ENCODE results near the gene TLL2.
A peak's percentile ranks its signal among the peaks of the same experiment; 100 is the strongest.

The TLL2 gene

DNA sequence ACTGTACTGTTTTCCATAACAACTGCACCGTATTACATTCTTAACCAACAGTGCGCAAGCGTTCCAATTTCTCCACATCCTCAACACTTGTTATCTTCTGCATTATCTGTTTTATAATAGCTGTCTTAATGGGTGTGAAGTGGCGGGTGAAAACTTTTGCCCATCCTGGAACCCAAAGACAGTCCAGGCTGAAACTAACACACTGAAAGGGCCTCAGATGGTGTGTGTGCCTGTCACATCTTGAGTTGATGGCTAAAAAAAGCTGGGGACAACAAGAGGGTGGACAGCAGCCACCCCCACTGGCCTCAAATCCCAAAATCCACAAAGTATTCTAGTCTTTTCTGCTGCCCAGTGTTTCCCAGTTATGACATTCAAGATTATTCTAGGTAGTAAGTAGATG, 174.3 kb downstream of the TLL2 start:
- no peak for DNase-seq (ENCODE audit: low spot score)
- TF ChIP-seq, protein P1, sequence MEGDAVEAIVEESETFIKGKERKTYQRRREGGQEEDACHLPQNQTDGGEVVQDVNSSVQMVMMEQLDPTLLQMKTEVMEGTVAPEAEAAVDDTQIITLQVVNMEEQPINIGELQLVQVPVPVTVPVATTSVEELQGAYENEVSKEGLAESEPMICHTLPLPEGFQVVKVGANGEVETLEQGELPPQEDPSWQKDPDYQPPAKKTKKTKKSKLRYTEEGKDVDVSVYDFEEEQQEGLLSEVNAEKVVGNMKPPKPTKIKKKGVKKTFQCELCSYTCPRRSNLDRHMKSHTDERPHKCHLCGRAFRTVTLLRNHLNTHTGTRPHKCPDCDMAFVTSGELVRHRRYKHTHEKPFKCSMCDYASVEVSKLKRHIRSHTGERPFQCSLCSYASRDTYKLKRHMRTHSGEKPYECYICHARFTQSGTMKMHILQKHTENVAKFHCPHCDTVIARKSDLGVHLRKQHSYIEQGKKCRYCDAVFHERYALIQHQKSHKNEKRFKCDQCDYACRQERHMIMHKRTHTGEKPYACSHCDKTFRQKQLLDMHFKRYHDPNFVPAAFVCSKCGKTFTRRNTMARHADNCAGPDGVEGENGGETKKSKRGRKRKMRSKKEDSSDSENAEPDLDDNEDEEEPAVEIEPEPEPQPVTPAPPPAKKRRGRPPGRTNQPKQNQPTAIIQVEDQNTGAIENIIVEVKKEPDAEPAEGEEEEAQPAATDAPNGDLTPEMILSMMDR (IDR thresholded peaks at IDR 0.05): no peak
- no peak overlapping the region for H3K27ac ChIP-seq
- no peak overlapping the region for H3K4me3 ChIP-seq

DNA sequence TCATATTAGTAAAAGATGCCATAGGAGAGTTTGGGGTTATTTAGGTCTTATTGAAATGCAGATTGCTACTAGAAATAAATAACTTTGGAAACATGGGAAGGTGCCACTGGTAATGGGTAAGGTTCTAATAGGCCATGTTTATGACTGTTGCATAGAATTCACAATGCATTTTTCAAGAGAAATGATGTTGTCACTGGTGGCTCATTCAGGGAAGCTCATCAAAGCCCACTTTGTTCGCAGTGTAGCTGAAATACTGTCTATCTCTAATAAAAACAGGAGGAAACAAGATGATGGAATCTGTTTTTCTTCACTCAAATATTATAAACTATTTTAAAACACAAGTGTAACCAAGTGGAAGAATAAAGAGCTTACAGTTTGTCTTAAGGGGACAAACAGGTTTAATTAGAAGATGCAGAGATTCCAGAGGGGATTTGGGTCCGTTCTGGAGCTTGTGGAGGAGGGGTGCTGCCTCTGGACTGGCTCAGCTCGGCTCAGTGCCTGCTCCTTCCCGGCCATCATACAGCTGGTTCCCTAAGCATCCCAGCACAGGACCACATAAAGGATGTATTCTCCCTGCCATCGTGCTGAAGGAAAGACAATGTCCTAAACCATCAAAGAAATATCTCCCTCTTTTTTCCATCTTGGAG, 175.3 kb downstream of the TLL2 start:
- Histone ChIP-seq H3K27ac (no peak overlapping the region), H3K4me3 (no peak overlapping the region)
- TF ChIP-seq, protein P1 (IDR thresholded peaks at IDR 0.05): no peak
- DNase-seq (ENCODE audit: low spot score): no peak

DNA sequence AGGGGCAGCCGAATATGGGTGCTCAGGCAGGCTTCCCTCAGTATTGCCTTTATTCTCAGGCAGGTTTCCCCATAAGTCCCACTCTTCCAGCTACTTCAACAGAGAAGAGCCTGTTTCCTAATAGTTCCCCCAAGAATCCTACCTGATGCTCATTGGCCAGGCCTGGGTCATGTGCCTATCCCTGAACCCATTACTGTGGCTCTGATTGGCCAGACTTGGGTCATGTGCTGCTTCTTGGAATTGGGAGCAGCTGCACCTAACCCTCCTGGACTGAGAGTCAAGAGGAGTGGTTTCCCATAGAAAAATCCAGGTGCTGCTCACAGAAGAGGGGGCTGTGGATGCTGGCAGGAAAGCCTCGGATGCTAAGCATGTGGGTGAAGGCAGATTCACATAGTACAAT, 176.6 kb downstream of the TLL2 start:
- DNase-seq (ENCODE audit: low spot score): no peak
- TF ChIP-seq, protein P1 (IDR thresholded peaks at IDR 0.05): no peak
- no peak overlapping the region for H3K4me3 ChIP-seq
- no peak overlapping the region for H3K27ac ChIP-seq

DNA sequence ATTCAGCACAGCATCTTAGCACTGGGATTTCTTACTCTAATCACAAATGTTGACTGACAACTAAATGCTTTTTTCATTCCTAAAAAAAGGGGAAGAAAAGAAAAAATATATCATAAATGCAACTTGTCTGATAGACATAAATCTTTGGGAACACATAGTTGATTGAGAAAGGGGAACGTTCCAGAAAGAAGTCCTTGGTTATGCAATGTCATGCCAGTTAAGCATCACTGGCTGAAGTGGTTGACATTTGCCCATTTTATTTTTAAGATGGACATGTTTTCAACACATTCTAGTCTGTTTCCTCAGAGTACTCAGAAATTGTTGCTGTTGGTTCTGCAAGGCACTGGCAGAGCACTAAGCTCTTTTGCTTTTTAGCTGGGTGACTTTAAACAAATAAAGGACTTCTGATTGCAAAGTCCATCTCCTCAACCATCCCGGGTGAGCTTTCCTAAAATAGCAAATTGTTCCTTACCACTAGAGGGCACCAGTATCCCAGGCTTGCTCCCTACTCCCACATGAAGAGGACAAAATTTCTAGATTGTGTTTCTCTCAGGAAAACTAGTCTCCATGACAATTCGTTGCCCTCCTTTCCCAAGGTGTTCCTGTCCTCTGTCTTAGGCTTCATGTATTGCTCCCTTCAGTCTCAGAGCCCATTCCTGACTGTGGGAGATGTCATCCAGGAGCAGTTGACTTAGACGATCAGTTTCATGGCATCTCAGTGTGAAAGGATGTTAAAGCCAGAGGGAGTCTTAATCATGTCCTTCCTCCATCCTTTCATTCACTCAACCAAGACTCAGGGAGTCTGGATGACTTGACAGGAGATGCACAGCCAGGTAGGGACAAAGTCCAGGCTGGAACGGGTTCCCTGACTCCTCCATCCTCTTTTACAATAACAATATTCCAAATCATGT, 178.9 kb downstream of the TLL2 start:
- TF ChIP-seq, protein P1 (IDR thresholded peaks at IDR 0.05): peak; percentile 65
- no peak for DNase-seq (ENCODE audit: low spot score)
- no peak overlapping the region for H3K27ac ChIP-seq
- no peak overlapping the region for H3K4me3 ChIP-seq

DNA sequence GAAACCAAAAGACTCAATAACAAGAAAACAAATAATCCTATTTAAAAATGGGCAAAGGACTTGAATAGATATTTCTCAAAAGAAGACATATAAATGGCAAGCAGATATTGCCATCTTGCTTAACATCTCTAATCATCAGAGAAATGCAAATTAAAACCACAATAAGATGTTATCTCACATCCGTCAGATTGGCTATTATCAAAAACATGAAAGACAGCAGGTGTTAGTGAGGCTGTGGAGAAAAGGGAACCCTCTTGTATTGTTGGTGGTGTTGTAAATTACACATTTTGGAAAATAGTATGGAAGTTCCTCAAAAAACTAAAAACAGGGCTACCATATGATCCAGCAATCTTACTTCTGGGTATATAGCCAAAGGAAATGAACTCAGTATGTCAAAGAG, 180.6 kb downstream of the TLL2 start:
- H3K4me3 ChIP-seq: no peak overlapping the region
- no peak overlapping the region for H3K27ac ChIP-seq
- no peak for DNase-seq (ENCODE audit: low spot score)
- TF ChIP-seq, protein P1 (IDR thresholded peaks at IDR 0.05): no peak

DNA sequence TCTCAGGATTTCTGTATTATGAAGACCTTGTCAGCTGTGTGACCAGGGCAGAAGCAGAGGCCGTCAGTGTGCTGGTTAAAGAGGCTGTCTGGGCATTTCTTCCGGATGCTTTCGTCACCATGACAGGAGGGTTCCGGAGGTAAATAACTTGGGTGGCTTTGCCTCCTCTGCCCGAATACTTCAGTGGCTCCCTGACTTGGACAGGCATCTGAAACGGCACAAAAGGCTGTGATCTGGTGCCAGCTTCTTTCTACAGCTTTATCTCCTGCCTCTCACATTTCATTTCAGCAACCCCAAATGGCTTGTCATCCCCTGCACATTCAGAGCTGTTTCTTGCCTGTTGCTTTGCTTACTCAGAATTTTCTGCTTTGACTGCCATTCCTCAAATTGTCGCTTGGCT, 186.3 kb downstream of the TLL2 start:
- Histone ChIP-seq H3K27ac (no peak overlapping the region), H3K4me3 (no peak overlapping the region)
- TF ChIP-seq, protein P1 (IDR thresholded peaks at IDR 0.05): no peak
- DNase-seq (ENCODE audit: low spot score): no peak
